H9 (cell line): ENCODE data around the gene ATAD3B. TPM values are rescaled to one million over a fixed set of nuclear protein-coding genes. Genes with fewer than 3 reads are reported as not detected.
"Not testable (repeated sequence)": the region's sequence is repeated elsewhere in the genome, so short reads cannot be mapped to it uniquely, and the experiment has no call there.

Experiments used
- DNase-seq: peaks from one replicate; pipeline ENCODE4 v3.0.0-alpha.2; 2017
- H2AFZ ChIP-seq: one replicate; pipeline ENCODE4 v1.6.1; 2013; ENCODE audit warnings: mild to moderate bottlenecking, low read length, control low read depth, moderate library complexity
- H2AK5ac ChIP-seq: 2 replicates; pipeline ENCODE4 v1.6.1; 2013; ENCODE audit warnings: low read length, control low read depth, mixed read lengths; ENCODE audit not compliant: insufficient read length
- H2BK120ac ChIP-seq: one replicate; pipeline ENCODE4 v1.6.1; 2013; ENCODE audit warnings: low read depth, mild to moderate bottlenecking, low read length, control low read depth, inconsistent platforms; ENCODE audit not compliant: poor library complexity, severe bottlenecking
- H2BK12ac ChIP-seq: 2 replicates; pipeline ENCODE4 v1.6.1; 2013; ENCODE audit warnings: low read length, control low read depth, mixed read lengths, low read depth; ENCODE audit not compliant: insufficient read length
- H2BK15ac ChIP-seq: 2 replicates; pipeline ENCODE4 v1.6.1; 2013; ENCODE audit warnings: low read depth, low read length, control low read depth
- H2BK20ac ChIP-seq: one replicate; pipeline ENCODE4 v1.6.1; 2013; ENCODE audit warnings: low read depth, mild to moderate bottlenecking, low read length, control low read depth, inconsistent platforms; ENCODE audit not compliant: poor library complexity, severe bottlenecking
- H2BK5ac ChIP-seq: 2 replicates; pipeline ENCODE4 v1.6.1; 2013; ENCODE audit warnings: low read length, control low read depth, mixed read lengths; ENCODE audit not compliant: insufficient read length
- H3K14ac ChIP-seq: 2 replicates; pipeline ENCODE4 v1.6.1; 2013; ENCODE audit warnings: low read length, control low read depth; ENCODE audit not compliant: insufficient read depth
- H3K18ac ChIP-seq: 2 replicates; pipeline ENCODE4 v1.6.1; 2013; ENCODE audit warnings: low read depth, mild to moderate bottlenecking, mixed read lengths, low read length, control low read depth; ENCODE audit not compliant: insufficient read length
- H3K23ac ChIP-seq: 2 replicates; pipeline ENCODE4 v1.6.1; 2013; ENCODE audit warnings: low read length, control low read depth, mixed read lengths, low read depth; ENCODE audit not compliant: insufficient read length
- H3K23me2 ChIP-seq: 2 replicates; pipeline ENCODE4 v1.6.1; 2013; ENCODE audit warnings: low read depth, mild to moderate bottlenecking, mixed read lengths, low read length, control low read depth; ENCODE audit not compliant: insufficient read length, poor library complexity, severe bottlenecking
- H3K27ac ChIP-seq: 2 replicates; pipeline ENCODE4 v1.5.1; 2013; ENCODE audit warnings: low read length, control low read depth, mixed read lengths, low read depth; ENCODE audit not compliant: insufficient read length
- H3K27me3 ChIP-seq: 2 replicates; pipeline ENCODE4 v1.6.1; 2013; ENCODE audit warnings: low read length, control low read depth, inconsistent platforms; ENCODE audit not compliant: insufficient read depth
- H3K4ac ChIP-seq: 2 replicates; pipeline ENCODE4 v1.6.1; 2013; ENCODE audit warnings: low read depth, mild to moderate bottlenecking, control low read depth, inconsistent platforms, low read length, moderate library complexity
- H3K4me1 ChIP-seq: 2 replicates; pipeline ENCODE4 v1.6.1; 2013; ENCODE audit warnings: low read length, control low read depth, inconsistent platforms; ENCODE audit not compliant: insufficient read depth
- H3K4me2 ChIP-seq: 2 replicates; pipeline ENCODE4 v1.6.1; 2013; ENCODE audit warnings: low read length, control low read depth, mixed read lengths; ENCODE audit not compliant: insufficient read length, insufficient read depth
- H3K56ac ChIP-seq: 2 replicates; pipeline ENCODE4 v1.6.1; 2013; ENCODE audit warnings: low read depth, mild to moderate bottlenecking, mixed read lengths, low read length, control low read depth; ENCODE audit not compliant: insufficient read length
- H3K79me1 ChIP-seq: 2 replicates; pipeline ENCODE4 v1.6.1; 2013; ENCODE audit warnings: low read depth, mild to moderate bottlenecking, moderate library complexity, low read length, control low read depth, inconsistent platforms; ENCODE audit not compliant: insufficient read depth, poor library complexity, severe bottlenecking
- H3K79me2 ChIP-seq: 2 replicates; pipeline ENCODE4 v1.6.1; 2013; ENCODE audit warnings: low read length, control low read depth, inconsistent platforms; ENCODE audit not compliant: insufficient read depth
- H3K9ac ChIP-seq: 2 replicates; pipeline ENCODE4 v1.6.1; 2013; ENCODE audit warnings: low read length, control low read depth, mixed read lengths; ENCODE audit not compliant: insufficient read length; ENCODE audit errors: extremely low read depth
- H3K9me3 ChIP-seq: one replicate; pipeline ENCODE4 v1.6.1; 2013; ENCODE audit warnings: low read depth, low read length, inconsistent platforms; ENCODE audit not compliant: control insufficient read depth
- H3T11ph ChIP-seq: one replicate; pipeline ENCODE4 v1.6.1; 2013; ENCODE audit warnings: mild to moderate bottlenecking, low read length, control low read depth, inconsistent platforms
- H4K20me1 ChIP-seq: one replicate; pipeline ENCODE4 v1.6.1; 2013; ENCODE audit not compliant: control insufficient read depth, insufficient read length, insufficient read depth
- H4K5ac ChIP-seq: 2 replicates; pipeline ENCODE4 v1.6.1; 2013; ENCODE audit warnings: low read depth, mild to moderate bottlenecking, mixed read lengths, low read length, control low read depth; ENCODE audit not compliant: insufficient read length
- H4K8ac ChIP-seq: replicated peaks from 2 replicates; pipeline ENCODE4 v1.6.1; 2013; ENCODE audit warnings: low read length, control low read depth, mixed read lengths, low read depth; ENCODE audit not compliant: insufficient read length
- H4K91ac ChIP-seq: 2 replicates; pipeline ENCODE4 v1.6.1; 2013; ENCODE audit warnings: low read depth, mild to moderate bottlenecking, moderate library complexity, mixed read lengths, low read length, control low read depth; ENCODE audit not compliant: insufficient read length
- H3K27ac Mint-ChIP-seq, 3 experiments: 2 replicates in 2 of 3; 3 replicates in 1 of 3; pipeline ENCODE4 v1.8.0; 2020 to 2021; ENCODE audit warnings: mixed read lengths in 3 of 3, mild to moderate bottlenecking in 1 of 3, moderate library complexity in 1 of 3
- H3K27me3 Mint-ChIP-seq: 2 replicates; pipeline ENCODE4 v1.8.0; 2021; ENCODE audit warnings: low read depth, mild to moderate bottlenecking, moderate library complexity, mixed read lengths
- H3K36me3 Mint-ChIP-seq, 3 experiments: 2 replicates in 2 of 3; 3 replicates in 1 of 3; pipeline ENCODE4 v1.8.0; 2020 to 2021; ENCODE audit warnings: low read depth in 3 of 3, mixed read lengths in 3 of 3; ENCODE audit not compliant: insufficient read depth in 1 of 3
- H3K4me1 Mint-ChIP-seq, 2 experiments: 2 replicates each; pipeline ENCODE4 v1.8.0; 2020; ENCODE audit warnings: mixed read lengths in 2 of 2
- H3K4me3 Mint-ChIP-seq, 2 experiments: 2 replicates in 1 of 2; 3 replicates in 1 of 2; pipeline ENCODE4 v1.8.0; 2020 to 2021; ENCODE audit warnings: mild to moderate bottlenecking in 2 of 2, mixed read lengths in 2 of 2, moderate library complexity in 1 of 2
- H3K9me3 Mint-ChIP-seq, 2 experiments: 2 replicates in 1 of 2; 3 replicates in 1 of 2; pipeline ENCODE4 v1.8.0; 2020; ENCODE audit warnings: mild to moderate bottlenecking in 2 of 2, mixed read lengths in 2 of 2, moderate library complexity in 1 of 2
- WGBS: extraction: QIAGEN DNeasy Blood & Tissue Kit; methylation state at CpG from one replicate; pipeline ENCODE4 v1.1.7; 2013; ENCODE audit warnings: missing lambda C conversion rate, low lambda C conversion rate, mixed read lengths; ENCODE audit not compliant: insufficient read length; ENCODE audit errors: extremely low coverage; 5-methylcytosine and 5-hydroxymethylcytosine counted together
- total RNA-seq: library from RNA; stranded (reverse); gene quantifications from 2 replicates; pipeline ENCODE4 v1.2.1, GENCODE V29; 2021
- TF ChIP-seq, protein P1 (sequence below): fragments of 200-600 bp; sonication (generic); conservative IDR thresholded peaks from 3 replicates; pipeline ENCODE4 v1.8.0; 2021; ENCODE audit warnings: antibody characterized with exemption, mild to moderate bottlenecking

The ATAD3B gene
- total RNA-seq, 1 experiment from 2014 or later: 78.6 TPM

DNA sequence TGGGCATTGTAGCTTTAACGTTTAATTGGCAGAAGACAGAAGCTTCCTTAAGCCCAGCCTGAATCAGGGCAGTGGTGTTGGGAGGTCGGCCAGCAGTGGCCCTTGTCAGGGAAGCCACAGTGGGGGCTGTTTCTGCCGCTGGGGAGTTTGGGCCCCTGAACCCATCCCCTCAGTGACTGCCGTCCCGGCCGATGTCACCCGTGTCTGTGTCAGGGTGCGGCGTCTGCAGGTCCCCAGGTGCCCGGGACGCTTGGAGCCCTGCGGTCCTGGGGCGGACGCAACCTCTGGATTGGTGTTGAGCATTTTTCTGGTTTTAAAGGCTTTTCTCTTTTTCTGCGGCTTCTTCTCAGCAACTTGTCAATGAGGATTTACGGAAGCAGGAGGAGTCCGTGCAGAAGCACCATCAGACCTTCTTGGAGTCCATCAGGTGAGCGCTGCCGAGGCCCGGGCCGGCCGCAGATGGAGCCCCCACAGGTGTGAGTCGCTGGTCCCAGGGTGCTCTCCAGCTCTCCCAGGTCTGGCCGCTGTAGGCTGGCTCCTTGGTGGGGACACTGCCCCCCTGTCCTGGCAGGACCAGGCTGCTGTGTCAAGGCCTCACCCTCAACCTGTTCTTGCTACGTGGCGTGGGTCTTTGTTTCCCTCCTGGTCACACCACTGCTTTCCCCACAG lies 19.7 kb upstream of the ATAD3B start:
- Histone ChIP-seq H3K4me1 (no peaks in the 10 kb centered on the region), H3K79me2 (no peaks in the 10 kb centered on the region), H3K23ac (no peak overlapping the region), H3K56ac (no peak overlapping the region), H3T11ph (no peak overlapping the region), H4K20me1 (no peaks in the 10 kb centered on the region), H4K5ac (no peak overlapping the region), H4K8ac (no peak overlapping the region), H2BK12ac (no peak overlapping the region), H3K9me3 (no peaks in the 10 kb centered on the region), H4K91ac (no peak overlapping the region), H2BK15ac (no peak overlapping the region), H3K4me2 (no peak overlapping the region), H3K79me1 (no peaks in the 10 kb centered on the region), H2BK5ac (no peak overlapping the region), H3K27me3 (no peaks in the 10 kb centered on the region), H2BK120ac (no peak overlapping the region), H3K14ac (no peak overlapping the region), H2BK20ac (no peak overlapping the region), H3K4ac (no peak overlapping the region), H3K23me2 (no peaks in the 10 kb centered on the region), H3K27ac (no peak overlapping the region), H3K18ac (no peak overlapping the region), H2AK5ac (no peak overlapping the region), H2AFZ (no peak overlapping the region), H3K9ac (no peak overlapping the region)
- Mint-ChIP-seq H3K36me3 (no peaks in the 10 kb centered on the region), H3K27me3 (peaks cover 6% of the 10 kb centered on the region), H3K4me1 (no peaks in the 10 kb centered on the region), H3K4me3 (no peak overlapping the region), H3K27ac (no peak overlapping the region), H3K9me3 (no peaks in the 10 kb centered on the region)
- no CpG with 5 or more reads among the region's 26 CpGs for WGBS
- TF ChIP-seq, protein P1, sequence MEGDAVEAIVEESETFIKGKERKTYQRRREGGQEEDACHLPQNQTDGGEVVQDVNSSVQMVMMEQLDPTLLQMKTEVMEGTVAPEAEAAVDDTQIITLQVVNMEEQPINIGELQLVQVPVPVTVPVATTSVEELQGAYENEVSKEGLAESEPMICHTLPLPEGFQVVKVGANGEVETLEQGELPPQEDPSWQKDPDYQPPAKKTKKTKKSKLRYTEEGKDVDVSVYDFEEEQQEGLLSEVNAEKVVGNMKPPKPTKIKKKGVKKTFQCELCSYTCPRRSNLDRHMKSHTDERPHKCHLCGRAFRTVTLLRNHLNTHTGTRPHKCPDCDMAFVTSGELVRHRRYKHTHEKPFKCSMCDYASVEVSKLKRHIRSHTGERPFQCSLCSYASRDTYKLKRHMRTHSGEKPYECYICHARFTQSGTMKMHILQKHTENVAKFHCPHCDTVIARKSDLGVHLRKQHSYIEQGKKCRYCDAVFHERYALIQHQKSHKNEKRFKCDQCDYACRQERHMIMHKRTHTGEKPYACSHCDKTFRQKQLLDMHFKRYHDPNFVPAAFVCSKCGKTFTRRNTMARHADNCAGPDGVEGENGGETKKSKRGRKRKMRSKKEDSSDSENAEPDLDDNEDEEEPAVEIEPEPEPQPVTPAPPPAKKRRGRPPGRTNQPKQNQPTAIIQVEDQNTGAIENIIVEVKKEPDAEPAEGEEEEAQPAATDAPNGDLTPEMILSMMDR: no peak
- DNase-seq: no peak

DNA sequence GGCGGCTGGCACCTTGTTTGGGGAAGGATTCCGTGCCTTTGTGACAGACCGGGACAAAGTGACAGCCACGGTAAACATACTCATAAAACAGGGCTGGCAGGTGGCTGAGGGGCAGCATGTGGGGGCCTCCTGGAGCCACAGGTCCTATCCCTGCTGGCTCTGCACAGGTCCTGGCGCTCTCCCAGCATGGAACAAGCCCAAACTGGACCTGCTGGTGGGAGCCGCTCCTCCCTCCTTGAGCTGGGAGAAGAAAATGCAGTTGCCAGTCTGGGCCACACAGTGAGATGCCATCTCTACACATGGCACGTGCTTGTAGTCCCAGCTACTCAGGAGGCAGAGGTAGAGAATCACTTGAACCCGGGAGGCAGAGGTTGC lies 19.2 kb upstream of the ATAD3B start:
- H3K27me3 ChIP-seq, H4K20me1 ChIP-seq, H3K79me1 ChIP-seq, H4K5ac ChIP-seq, H3K4me2 ChIP-seq, H2BK5ac ChIP-seq, H3K4me3 Mint-ChIP-seq, H3K56ac ChIP-seq, DNase-seq, H3K9me3 Mint-ChIP-seq, H3K79me2 ChIP-seq, H3K4me1 Mint-ChIP-seq, H3K23ac ChIP-seq, H2BK20ac ChIP-seq, H3K27ac Mint-ChIP-seq, H2BK12ac ChIP-seq, H4K91ac ChIP-seq, H4K8ac ChIP-seq, H3T11ph ChIP-seq, H3K9me3 ChIP-seq, H2AK5ac ChIP-seq, H2BK15ac ChIP-seq, H3K27ac ChIP-seq, H2BK120ac ChIP-seq, H3K4me1 ChIP-seq, H3K36me3 Mint-ChIP-seq, H3K27me3 Mint-ChIP-seq, H3K9ac ChIP-seq, H3K18ac ChIP-seq, H2AFZ ChIP-seq, H3K23me2 ChIP-seq, H3K4ac ChIP-seq, H3K14ac ChIP-seq: not testable (repeated sequence)
- WGBS: no CpG with 5 or more reads among the region's 8 CpGs
